Glutamatergic neuron (in vitro differentiated cells): ENCODE data around the gene FUT9. TPM values are rescaled to one million over a fixed set of nuclear protein-coding genes. Genes with fewer than 3 reads are reported as not detected.

Source experiments
- DNase-seq: peaks from one replicate; pipeline ENCODE4 v3.0.0; 2022
- H3K27ac Mint-ChIP-seq: one replicate; pipeline ENCODE4 v1.8.0; 2020; ENCODE audit warnings: mild to moderate bottlenecking, mixed read lengths, inconsistent platforms; ENCODE audit not compliant: unreplicated experiment
- H3K27me3 Mint-ChIP-seq: one replicate; pipeline ENCODE4 v1.8.0; 2020; ENCODE audit warnings: mild to moderate bottlenecking, moderate library complexity, mixed read lengths, inconsistent platforms; ENCODE audit not compliant: unreplicated experiment
- H3K36me3 Mint-ChIP-seq: one replicate; pipeline ENCODE4 v1.8.0; 2020; ENCODE audit warnings: mild to moderate bottlenecking, mixed read lengths, inconsistent platforms; ENCODE audit not compliant: unreplicated experiment
- H3K4me1 Mint-ChIP-seq: one replicate; pipeline ENCODE4 v1.8.0; 2020; ENCODE audit warnings: mild to moderate bottlenecking, low read depth, mixed read lengths, inconsistent platforms; ENCODE audit not compliant: unreplicated experiment
- H3K4me3 Mint-ChIP-seq: one replicate; pipeline ENCODE4 v1.8.0; 2020; ENCODE audit warnings: mild to moderate bottlenecking, mixed read lengths, inconsistent platforms; ENCODE audit not compliant: unreplicated experiment
- H3K9me3 Mint-ChIP-seq: one replicate; pipeline ENCODE4 v1.8.0; 2020; ENCODE audit warnings: mild to moderate bottlenecking, moderate library complexity, mixed read lengths, inconsistent platforms; ENCODE audit not compliant: unreplicated experiment
- CTCF ChIP-seq: fragments of 200-600 bp; sonication (generic); IDR thresholded peaks from one replicate; pipeline ENCODE4 v1.5.0; 2021; ENCODE audit not compliant: partially characterized antibody, unreplicated experiment
- total RNA-seq: library from RNA; stranded (reverse); fragmentation: NEBNext Ultra II Directional; extraction: Animal tissue kit (Norgen Biotek cat#: 25700); gene quantifications from one replicate; pipeline ENCODE4 v1.2.1, GENCODE V29; 2021; ENCODE audit not compliant: unreplicated experiment

Gene FUT9
- total RNA-seq, 1 donor from 2014 or later: 0.54 TPM

GRCh38 chr6:96235927-96236326, 220.2 kb downstream of the FUT9 start:
- no peak for TF ChIP-seq CTCF
- DNase-seq: no peak
- Mint-ChIP-seq H3K4me1 (no peaks in the 10 kb centered on the region), H3K27me3 (no peaks in the 10 kb centered on the region), H3K9me3 (no peaks in the 10 kb centered on the region), H3K27ac (no peak overlapping the region), H3K36me3 (no peaks in the 10 kb centered on the region), H3K4me3 (no peak overlapping the region)

- no peak for TF ChIP-seq CTCF
- Mint-ChIP-seq H3K9me3 (no peaks in the 10 kb centered on the region), H3K4me1 (no peaks in the 10 kb centered on the region), H3K4me3 (no peak overlapping the region), H3K27ac (no peak overlapping the region), H3K36me3 (no peaks in the 10 kb centered on the region), H3K27me3 (no peaks in the 10 kb centered on the region)
- DNase-seq: no peak
Measured at GRCh38 chr6:96236471-96236870, 220.7 kb downstream of the FUT9 start.

GRCh38 chr6:96237638-96238347, 222.0 kb downstream of the FUT9 start:
- Mint-ChIP-seq H3K27ac (no peak overlapping the region), H3K27me3 (no peaks in the 10 kb centered on the region), H3K4me3 (no peak overlapping the region), H3K4me1 (no peaks in the 10 kb centered on the region), H3K36me3 (no peaks in the 10 kb centered on the region), H3K9me3 (no peaks in the 10 kb centered on the region)
- TF ChIP-seq CTCF: no peak
- no peak for DNase-seq

GRCh38 chr6:96246563-96246962, 230.8 kb downstream of the FUT9 start:
- H3K4me1 Mint-ChIP-seq: no peaks in the 10 kb centered on the region
- no peaks in the 10 kb centered on the region for H3K27me3 Mint-ChIP-seq
- no peak for TF ChIP-seq CTCF
- H3K27ac Mint-ChIP-seq: no peak overlapping the region
- no peak for DNase-seq
- H3K4me3 Mint-ChIP-seq: no peak overlapping the region
- no peaks in the 10 kb centered on the region for H3K36me3 Mint-ChIP-seq
- H3K9me3 Mint-ChIP-seq: no peaks in the 10 kb centered on the region

- no peak for DNase-seq
- TF ChIP-seq CTCF: no peak
- Mint-ChIP-seq H3K27ac (no peak overlapping the region), H3K9me3 (no peaks in the 10 kb centered on the region), H3K4me3 (no peak overlapping the region), H3K27me3 (no peaks in the 10 kb centered on the region), H3K36me3 (no peaks in the 10 kb centered on the region), H3K4me1 (no peaks in the 10 kb centered on the region)
Measured at GRCh38 chr6:96249755-96250154, 234.0 kb downstream of the FUT9 start.
